ENCODE data around the gene MYH4.

GRCh38 chr17:10447026-10447931 is 22.1 kb downstream of the MYH4 start:
- no peak for TF ChIP-seq CTCF (IDR thresholded peaks at IDR 0.05; ENCODE audit: low read depth, low read length, poor library complexity, severe bottlenecking)
- TF ChIP-seq EZH2phosphoT487 (IDR thresholded peaks at IDR 0.05; ENCODE audit: borderline replicate concordance, low read length): no peak

All from DOHH2 (cell line).